ENCODE data around the gene GJA8.
"Not testable (repeated sequence)": the region's sequence is repeated elsewhere in the genome, so short reads cannot be mapped to it uniquely, and the experiment has no call there.

GJA8 gene

GRCh38 chr1:147902253-147902845, at the start of gene GJA8:
TSS of gene GJA8 (plus strand) at chr1:147902795. CDS start at chr1:147907956, 5,161 bp downstream.
- DNase-seq (ENCODE audit: low read depth): no peak

DNA sequence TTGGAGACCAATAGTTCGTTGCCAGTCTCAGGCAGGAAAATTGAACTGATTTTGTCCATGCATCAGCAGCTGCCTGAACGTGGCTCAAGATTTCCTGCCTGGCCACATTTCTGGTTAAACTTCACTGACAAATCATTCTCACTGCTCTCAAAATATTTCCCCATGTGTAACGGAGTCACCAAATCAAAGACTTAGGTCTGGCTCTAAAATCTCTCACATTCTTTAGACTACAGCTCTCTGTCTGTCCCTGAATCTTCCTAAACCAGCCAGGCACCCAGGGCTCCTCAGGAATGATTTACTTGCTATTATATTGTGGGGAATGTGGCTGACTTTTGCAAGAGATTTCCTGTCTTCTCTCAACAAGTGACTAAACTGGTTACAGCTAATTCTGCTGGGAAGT, 49.2 kb upstream of the GJA8 start:
- DNase-seq (ENCODE audit: low read depth): no peak

DNA sequence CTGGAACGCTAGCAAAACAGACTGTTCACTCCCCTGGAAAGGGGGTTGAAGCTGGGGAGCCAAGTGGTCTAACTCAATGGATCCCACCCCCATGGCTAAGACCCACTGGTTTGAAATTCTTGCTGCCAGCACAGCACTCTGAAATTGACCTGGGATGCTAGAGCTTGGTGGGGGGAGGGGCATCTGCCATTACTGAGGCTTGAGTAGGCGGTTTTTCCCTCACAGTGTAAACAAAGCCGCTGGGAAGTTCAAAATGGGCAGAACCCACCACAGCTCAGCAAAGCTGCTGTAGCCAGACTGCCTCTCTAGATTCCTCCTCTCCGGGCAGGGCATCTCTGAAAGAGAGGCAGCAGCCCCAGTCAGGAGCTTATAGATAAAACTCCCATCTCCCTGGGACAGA, 47.6 kb upstream of the GJA8 start:
- not testable (repeated sequence) for DNase-seq (ENCODE audit: low read depth)

GRCh38 chr1:147855996-147856395, 46.6 kb upstream of the GJA8 start:
- not testable (repeated sequence) for DNase-seq (ENCODE audit: low read depth)

- DNase-seq (ENCODE audit: low read depth): not testable (repeated sequence)
Observed at GRCh38 chr1:147867204-147867603, 35.4 kb upstream of the GJA8 start.

- DNase-seq (ENCODE audit: low read depth): no peak
Observed at GRCh38 chr1:147878022-147878421, 24.6 kb upstream of the GJA8 start.

GRCh38 chr1:147879911-147880310, 22.7 kb upstream of the GJA8 start:
- no peak for DNase-seq (ENCODE audit: low read depth)

GRCh38 chr1:147882535-147882934, 20.1 kb upstream of the GJA8 start:
- DNase-seq (ENCODE audit: low read depth): no peak

DNA sequence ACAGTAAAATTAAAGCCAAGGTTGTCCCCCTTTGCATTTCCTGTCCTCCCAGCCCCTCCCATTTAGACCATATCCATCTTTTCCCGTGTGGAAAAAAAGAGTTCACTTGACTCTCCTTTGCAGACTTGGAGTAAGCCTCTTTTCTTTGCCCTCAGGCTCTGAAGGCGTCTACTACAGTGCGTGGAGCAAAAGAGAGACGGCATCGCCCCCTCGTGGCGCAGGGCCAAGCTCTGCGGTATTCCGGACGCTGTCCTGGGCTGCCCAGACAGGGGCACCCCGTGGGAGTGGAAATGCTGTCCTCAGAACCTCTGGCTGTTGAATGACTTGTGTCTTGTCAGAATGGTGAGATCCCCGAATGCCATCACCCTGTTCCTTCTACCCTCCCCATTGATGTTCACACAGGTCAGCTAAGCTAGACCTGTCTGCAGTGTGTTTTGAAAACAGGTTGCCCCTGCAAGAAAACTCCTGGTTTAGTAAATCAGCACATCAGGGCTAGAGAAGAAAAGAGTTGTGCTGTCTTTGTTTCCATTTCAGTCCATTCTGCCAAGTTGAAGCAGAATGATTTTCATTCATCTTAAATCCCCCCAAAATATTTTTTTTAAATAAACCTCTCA, 12.3 kb upstream of the GJA8 start:
- peak; percentile 43 for DNase-seq (ENCODE audit: low read depth)

GRCh38 chr1:147891088-147891487, 11.5 kb upstream of the GJA8 start:
- no peak for DNase-seq (ENCODE audit: low read depth)

GRCh38 chr1:147892216-147892615, 10.4 kb upstream of the GJA8 start:
- DNase-seq (ENCODE audit: low read depth): no peak

- no peak for DNase-seq (ENCODE audit: low read depth)
Observed at GRCh38 chr1:147892731-147893214, 9.8 kb upstream of the GJA8 start.

DNA sequence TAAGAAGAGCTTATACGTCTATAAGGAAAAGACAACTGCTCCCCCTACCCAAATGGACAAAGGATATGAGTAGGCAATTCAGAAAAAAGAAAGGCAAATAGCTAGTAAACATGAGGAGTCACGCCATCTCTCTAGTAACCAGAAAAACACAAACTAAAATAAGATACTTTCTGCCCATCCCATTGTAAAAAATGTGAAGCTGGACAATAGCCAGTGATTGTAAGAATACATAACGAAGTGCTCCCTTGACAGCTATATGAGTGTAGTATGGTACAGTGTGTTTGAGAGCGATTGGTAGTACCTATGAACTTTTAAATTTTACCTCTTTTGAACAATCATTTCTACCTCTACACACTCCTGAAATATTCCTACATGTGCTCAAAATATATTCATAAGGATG, 7.5 kb upstream of the GJA8 start:
- no peak for DNase-seq (ENCODE audit: low read depth)

DNA sequence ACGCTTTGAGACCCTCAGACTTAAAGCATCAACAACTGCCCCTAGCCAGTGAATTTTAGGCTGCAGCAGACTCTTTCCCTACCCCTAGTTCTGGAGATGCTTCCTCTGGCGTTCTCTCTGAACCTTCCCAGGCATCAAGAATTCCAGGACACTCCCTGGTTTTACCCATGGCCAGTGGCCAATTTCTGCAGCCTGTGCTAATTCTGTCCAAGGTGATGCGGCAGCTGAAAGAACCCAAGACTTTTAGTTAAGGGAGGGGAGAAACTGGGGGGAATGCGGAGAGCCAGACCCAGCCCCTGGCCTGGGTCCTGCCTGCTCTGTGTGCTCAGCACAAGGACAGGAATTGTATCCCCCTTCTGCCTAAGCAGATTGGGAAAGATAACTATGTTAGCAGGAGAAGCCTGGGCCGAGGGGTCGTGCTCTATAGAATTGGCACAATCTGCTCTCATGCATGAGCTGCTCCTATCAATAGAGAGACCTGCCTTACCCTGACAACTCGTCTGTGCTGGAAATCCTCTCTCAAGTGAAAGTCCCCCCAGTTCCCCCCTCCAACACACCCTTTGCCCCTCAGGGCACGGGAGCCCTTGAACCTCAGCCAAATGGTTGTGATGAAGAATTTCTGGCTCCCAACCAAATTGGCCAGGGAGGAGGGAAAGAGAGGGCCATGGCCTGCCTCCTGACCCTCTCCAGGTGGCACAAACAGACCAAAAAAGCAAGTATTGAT, 5.4 kb upstream of the GJA8 start:
- DNase-seq (ENCODE audit: low read depth): no peak

GRCh38 chr1:147897789-147898188, 4.8 kb upstream of the GJA8 start:
- DNase-seq (ENCODE audit: low read depth): no peak

DNA sequence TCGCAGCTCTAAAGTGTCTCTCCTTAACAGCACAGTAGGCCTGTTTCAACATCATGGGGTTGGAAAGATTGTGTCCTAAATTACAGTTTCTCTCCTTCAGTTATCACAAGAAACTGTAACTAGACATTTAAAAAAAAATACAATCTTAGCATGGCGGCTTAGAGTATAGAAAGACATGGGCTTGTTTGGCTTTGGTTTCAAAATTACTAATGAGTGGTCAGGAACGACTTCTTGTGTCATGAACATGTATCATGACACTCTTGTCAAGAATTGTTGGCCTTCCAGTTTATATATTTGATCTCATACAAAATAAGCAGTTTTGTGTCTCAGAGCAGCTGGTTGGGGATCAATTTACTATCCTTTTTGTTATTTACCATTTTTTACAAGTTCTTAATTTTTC, 2.1 kb downstream of the GJA8 start:
- DNase-seq (ENCODE audit: low read depth): no peak

- no peak for DNase-seq (ENCODE audit: low read depth)
Observed at GRCh38 chr1:147907786-147908509, 5.4 kb downstream of the GJA8 start.

GRCh38 chr1:147912553-147912952, 10.0 kb downstream of the GJA8 start:
- DNase-seq (ENCODE audit: low read depth): no peak

DNA sequence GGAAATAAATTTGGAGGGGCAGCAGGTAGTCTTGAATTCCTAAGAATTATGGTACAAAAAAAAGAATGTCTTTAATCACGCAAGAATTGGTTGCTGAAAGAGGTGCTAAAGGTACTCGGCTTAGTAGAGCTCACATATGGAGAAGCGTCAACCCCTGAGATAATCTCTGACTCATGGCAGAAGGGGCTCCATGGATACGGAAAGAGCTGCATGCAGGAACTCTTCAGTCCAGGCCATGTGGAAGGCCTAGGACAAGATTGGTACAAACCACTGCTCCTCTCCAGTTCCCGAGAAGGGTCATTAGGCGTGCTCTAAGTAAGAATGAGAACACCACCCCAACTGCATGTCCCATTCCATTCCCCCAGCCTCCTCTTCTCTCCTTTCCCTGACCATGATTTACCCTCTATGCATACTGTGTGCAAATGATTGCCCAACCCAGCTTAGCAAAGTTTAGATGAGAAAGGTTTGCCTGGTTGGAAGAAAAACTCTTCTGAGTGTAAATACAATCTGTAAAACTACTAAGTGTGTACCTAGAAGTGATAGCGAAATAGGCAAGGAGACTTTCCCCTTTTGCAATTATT, 10.9 kb downstream of the GJA8 start:
- DNase-seq (ENCODE audit: low read depth): no peak

DNA sequence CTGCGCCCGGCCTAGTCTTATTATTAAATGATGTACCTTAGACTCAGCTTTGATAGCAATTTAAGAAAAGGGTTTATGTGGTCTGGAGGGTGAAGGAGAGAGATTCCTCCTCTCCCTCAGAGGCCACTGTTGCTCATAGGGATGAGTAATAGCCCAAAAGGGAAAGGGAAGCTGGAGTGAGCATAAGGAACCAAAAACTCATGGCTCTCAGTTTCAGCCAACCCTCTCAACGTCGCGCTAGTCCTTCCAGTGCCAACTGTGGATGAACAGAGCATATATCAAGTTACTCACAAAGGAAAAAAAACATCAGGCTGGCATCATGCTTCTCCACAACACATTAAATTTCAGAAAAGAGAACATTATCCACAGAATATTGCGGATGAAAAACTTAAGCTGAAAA, 17.3 kb downstream of the GJA8 start:
- DNase-seq (ENCODE audit: low read depth): no peak

DNA sequence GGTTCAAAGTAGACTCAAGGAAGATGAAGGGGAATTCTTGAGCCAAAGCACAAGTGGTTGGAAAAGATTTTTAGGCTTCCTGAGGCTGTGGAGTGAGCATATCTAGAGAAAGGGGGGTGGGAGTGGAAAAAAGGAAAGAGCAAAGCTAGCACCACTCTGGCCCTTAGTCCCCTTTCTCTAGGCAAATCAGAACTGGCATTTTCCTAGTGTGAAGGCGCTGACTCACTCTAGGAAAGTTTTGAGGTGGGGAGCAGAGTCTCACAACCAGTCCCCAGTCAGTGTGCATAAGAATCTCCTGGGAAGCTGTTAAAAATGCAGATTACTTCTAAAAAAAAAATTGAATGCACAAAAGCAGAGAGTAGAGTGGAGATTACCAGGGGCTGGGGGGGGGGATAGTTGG, 22.2 kb downstream of the GJA8 start:
- DNase-seq (ENCODE audit: low read depth): no peak

- DNase-seq (ENCODE audit: low read depth): not testable (repeated sequence)
Observed at GRCh38 chr1:147927215-147927614, 24.6 kb downstream of the GJA8 start.
